ENCODE data around the gene STIP1. TPM values are rescaled to one million over a fixed set of nuclear protein-coding genes. Genes with fewer than 3 reads are reported as not detected.

Gene STIP1
- total RNA-seq, 1 experiment from 2014 or later, result 338 TPM

GRCh38 chr11:64173616-64174355 lies 12.2 kb upstream of the STIP1 start:
- H3K27me3 ChIP-seq (ENCODE audit: insufficient read depth, low read length), result no peaks in the 10 kb centered on the region
- H3K79me1 ChIP-seq (ENCODE audit: insufficient read depth, low read depth, low read length, poor library complexity, severe bottlenecking), result no peaks in the 10 kb centered on the region
- no peak overlapping the region for H3K27ac ChIP-seq (ENCODE audit: insufficient read length, low read depth, low read length)
- H3K18ac ChIP-seq (ENCODE audit: insufficient read length, low read depth, low read length), result no peak overlapping the region
- no peak overlapping the region for H3K23ac ChIP-seq (ENCODE audit: insufficient read length, low read depth, low read length)
- H2BK20ac ChIP-seq (ENCODE audit: low read depth, low read length, poor library complexity, severe bottlenecking), result no peak overlapping the region
- H2BK5ac ChIP-seq (ENCODE audit: insufficient read length, low read length), result no peak overlapping the region
- peaks cover 4 to 7% of the 10 kb centered on the region in 2 experiments; a peak in 3 of 4 replicates for H3K4me1 Mint-ChIP-seq
- no peak overlapping the region for H3K56ac ChIP-seq (ENCODE audit: insufficient read length, low read depth, low read length)
- H2BK12ac ChIP-seq (ENCODE audit: insufficient read length, low read depth, low read length), result no peak overlapping the region
- H3T11ph ChIP-seq (ENCODE audit: low read length), result no peak overlapping the region
- DNase-seq, result no peak
- WGBS (ENCODE audit: extremely low coverage, insufficient read length, low lambda C conversion rate), result no CpG with 5 or more reads among the region's 4 CpGs
- H2AFZ ChIP-seq (ENCODE audit: low read length), result no peak overlapping the region
- TF ChIP-seq CTCF (conservative IDR thresholded peaks at IDR 0.05), result no peak
- H3K27ac Mint-ChIP-seq, result no peak overlapping the region
- H4K20me1 ChIP-seq (ENCODE audit: control insufficient read depth, insufficient read depth, insufficient read length), result no peaks in the 10 kb centered on the region
- no peak overlapping the region for H2BK15ac ChIP-seq (ENCODE audit: low read depth, low read length)
- no peak overlapping the region for H3K4me2 ChIP-seq (ENCODE audit: insufficient read depth, insufficient read length, low read length)
- no peak overlapping the region for H4K5ac ChIP-seq (ENCODE audit: insufficient read length, low read depth, low read length)
- H3K36me3 Mint-ChIP-seq (ENCODE audit: insufficient read depth in 1 of 3, low read depth in 3 of 3), result peaks cover 10 to 19% (median 14%) of the 10 kb centered on the region in 3 experiments; a peak in 6 of 7 replicates
- no peak overlapping the region for H3K14ac ChIP-seq (ENCODE audit: insufficient read depth, low read length)
- peaks cover 10% of the 10 kb centered on the region for H3K27me3 Mint-ChIP-seq (ENCODE audit: low read depth)
- H3K4ac ChIP-seq (ENCODE audit: low read depth, low read length), result no peak overlapping the region
- H3K4me1 ChIP-seq (ENCODE audit: insufficient read depth, low read length), result no peaks in the 10 kb centered on the region
- H3K23me2 ChIP-seq (ENCODE audit: insufficient read length, low read depth, low read length, poor library complexity, severe bottlenecking), result no peaks in the 10 kb centered on the region
- peaks cover 10 to 13% of the 10 kb centered on the region in 2 experiments for H3K9me3 Mint-ChIP-seq
- H2BK120ac ChIP-seq (ENCODE audit: low read depth, low read length, poor library complexity, severe bottlenecking), result no peak overlapping the region
- H4K91ac ChIP-seq (ENCODE audit: insufficient read length, low read depth, low read length), result no peak overlapping the region
- H2AK5ac ChIP-seq (ENCODE audit: insufficient read length, low read length), result no peak overlapping the region
- peaks cover 5% of the 10 kb centered on the region for H3K9me3 ChIP-seq (ENCODE audit: control insufficient read depth, low read depth, low read length)
- no peaks in the 10 kb centered on the region for H3K79me2 ChIP-seq (ENCODE audit: insufficient read depth, low read length)
- no peak overlapping the region for H3K9ac ChIP-seq (ENCODE audit: extremely low read depth, insufficient read length, low read length)
- no peak overlapping the region for H3K4me3 Mint-ChIP-seq
- no peak overlapping the region for H4K8ac ChIP-seq (replicated peaks; ENCODE audit: insufficient read length, low read depth, low read length)

Data from H9 (cell line).